Measurements from ENCODE around the gene VPS51. TPM values are rescaled to one million over a fixed set of nuclear protein-coding genes. Genes with fewer than 3 reads are reported as not detected.

The VPS51 gene
- total and polyA plus RNA-seq, 2 of the 13 experiments (the other 11 are each of a cell fraction or from before 2014, with no cell fraction given), result 76.3 to 90.6 TPM

- no peak for FAIRE-seq
- Histone ChIP-seq H3K4me1 (ENCODE audit: insufficient read depth, low read length) (peaks cover 15% of the 10 kb centered on the region), H3K27ac (ENCODE audit: extremely low read length, insufficient read depth, low read length) (no peak overlapping the region), H3K79me2 (ENCODE audit: insufficient read depth, low read length) (no peaks in the 10 kb centered on the region), H3K9ac (ENCODE audit: insufficient read depth, low read depth, low read length) (no peak overlapping the region), H3K36me3 (replicated peaks in 1 of 2; ENCODE audit: control insufficient read depth in 1 of 2, insufficient read depth in 2 of 2, low read length in 2 of 2) (peaks cover under 1 to 4% of the 10 kb centered on the region in 2 experiments; a peak in 3 of 5 replicates), H2AFZ (ENCODE audit: low read length) (no peak overlapping the region), H3K9me3 (ENCODE audit: low read length) (no peaks in the 10 kb centered on the region), H3K27me3 (ENCODE audit: control insufficient read depth in 1 of 2, insufficient read depth in 2 of 2, low read length in 2 of 2) (no peaks in the 10 kb centered on the region), H3K4me3 (replicated peaks in 1 of 3; ENCODE audit: insufficient read depth in 1 of 3, low read depth in 2 of 3, low read length in 3 of 3) (no peak overlapping the region), H4K20me1 (ENCODE audit: insufficient read depth, low read length) (no peaks in the 10 kb centered on the region), H3K4me2 (ENCODE audit: low read depth, low read length) (peak overlapping the region; percentile 21; the same call in 1 of the 2 replicates)
- ATAC-seq, result peak; percentile 31
- DNase-seq (ENCODE audit: low spot score), result no peak
- 34% methylated on average over 4 of the region's 4 CpGs for WGBS (ENCODE audit: low lambda C conversion rate)
- ChIA-PET CTCF (ENCODE audit: low intra/inter-chr PET ratio, low total read pairs) (no interaction called here), POLR2A (interaction anchor here (0.6 to 1.7 kb wide), 6 partner anchors 14 to 63 kb away, joined by 3 to 6 read pairs (median 3); partner anchors contain the start of genes ARL2, NAALADL1, SAC3D1 and SYVN1)
- in situ Hi-C loops (cut with HindIII; ENCODE audit: extremely low pct_ligation_motif_present, low pct_unique_long_range_greater_than_20kb), result no loop called here
- no TSS peak for BruUV-seq (replicated peaks)
- peak; percentile 44 for TF ChIP-seq ZNF687 (CRISPR knock-in tag; IDR thresholded peaks at IDR 0.05)
- peak; percentile 72 for TF ChIP-seq ZNF629 (CRISPR knock-in tag; conservative IDR thresholded peaks at IDR 0.05)
- TF ChIP-seq CEBPG (CRISPR knock-in tag; IDR thresholded peaks at IDR 0.05), result no peak
- 0 out of 2 replicates have a peak, but pooled peaks have one; percentile 15 for TF ChIP-seq UBTF (CRISPR knock-in tag; IDR thresholded peaks at IDR 0.05)
- intact Hi-C loops (cut with micrococcal nuclease; ENCODE audit: unreplicated experiment), result no loop called here
These were observed 23.9 kb upstream of the VPS51 start for GRCh38 chr11:65071907-65072630.
